ENCODE measurements around the gene ARHGEF9. TPM values are rescaled to one million over a fixed set of nuclear protein-coding genes. Genes with fewer than 3 reads are reported as not detected.

ARHGEF9 gene
- total and polyA plus RNA-seq, 5 donors from 2014 or later = 4.5 to 19.0 (median 5.7) TPM

- H3K9me3 ChIP-seq (ENCODE audit: control insufficient read depth in 2 of 2, low read length in 2 of 2) = no peaks in the 10 kb centered on the region
- peaks cover 8% of the 10 kb centered on the region for H3K4me1 ChIP-seq (ENCODE audit: control insufficient read depth, insufficient read depth, low read length, poor library complexity, severe bottlenecking)
- ATAC-seq (ENCODE audit: low read depth in 2 of 2) = peak; percentile 95 to 98
- peaks cover 12 to 46% (median 31%) of the 10 kb centered on the region in 4 donors for H3K4me1 Mint-ChIP-seq
- H3K4me3 Mint-ChIP-seq = peak overlapping the region in 1 of 4 donors; percentile 35
- H3K9me3 Mint-ChIP-seq = peaks cover 0 to 2% (median 0%) of the 10 kb centered on the region in 7 donors
- no peak overlapping the region for H3K4me3 ChIP-seq (ENCODE audit: low read depth, low read length)
- no peaks in the 10 kb centered on the region for H3K36me3 Mint-ChIP-seq
- H3K27ac ChIP-seq (ENCODE audit: insufficient read depth, low read length, poor library complexity, severe bottlenecking) = peak overlapping the region; percentile 14
- H3K27ac Mint-ChIP-seq = peak overlapping the region; percentile 33 to 48 (median 39)
- no peaks in the 10 kb centered on the region for H3K27me3 Mint-ChIP-seq
- no peaks in the 10 kb centered on the region for H3K36me3 ChIP-seq (ENCODE audit: control insufficient read depth, insufficient read depth, low read length)
- no peaks in the 10 kb centered on the region for H3K27me3 ChIP-seq (ENCODE audit: control insufficient read depth, insufficient read depth, low read length)
- DNase-seq = peak in 2 of 3 donors; percentile 34 to 80
Observed at GRCh38 chrX:63746278-63746677, 38.7 kb downstream of the ARHGEF9 start.

- H3K27me3 ChIP-seq (ENCODE audit: control insufficient read depth, insufficient read depth, low read length) = no peaks in the 10 kb centered on the region
- ATAC-seq (ENCODE audit: low read depth in 2 of 2) = no peak
- H3K4me1 ChIP-seq (ENCODE audit: control insufficient read depth, insufficient read depth, low read length, poor library complexity, severe bottlenecking) = peaks cover 8% of the 10 kb centered on the region
- no peaks in the 10 kb centered on the region for H3K27me3 Mint-ChIP-seq
- H3K4me1 Mint-ChIP-seq = peaks cover 12 to 46% (median 34%) of the 10 kb centered on the region in 4 donors
- H3K36me3 Mint-ChIP-seq = no peaks in the 10 kb centered on the region
- H3K36me3 ChIP-seq (ENCODE audit: control insufficient read depth, insufficient read depth, low read length) = no peaks in the 10 kb centered on the region
- DNase-seq = no peak
- no peak overlapping the region for H3K4me3 ChIP-seq (ENCODE audit: low read depth, low read length)
- peak overlapping the region in 1 of 3 donors; percentile 50 for H3K27ac Mint-ChIP-seq
- no peak overlapping the region for H3K4me3 Mint-ChIP-seq
- H3K9me3 ChIP-seq (ENCODE audit: control insufficient read depth in 2 of 2, low read length in 2 of 2) = no peaks in the 10 kb centered on the region
- H3K27ac ChIP-seq (ENCODE audit: insufficient read depth, low read length, poor library complexity, severe bottlenecking) = no peak overlapping the region
- H3K9me3 Mint-ChIP-seq = peaks cover 0 to 2% (median 0%) of the 10 kb centered on the region in 7 donors
Observed at GRCh38 chrX:63744850-63745394, 40.1 kb downstream of the ARHGEF9 start.

GRCh38 chrX:63743596-63743995 lies 41.4 kb downstream of the ARHGEF9 start:
- Histone ChIP-seq H3K27me3 (ENCODE audit: control insufficient read depth, insufficient read depth, low read length) (no peaks in the 10 kb centered on the region), H3K4me3 (ENCODE audit: low read depth, low read length) (no peak overlapping the region), H3K9me3 (ENCODE audit: control insufficient read depth in 2 of 2, low read length in 2 of 2) (no peaks in the 10 kb centered on the region), H3K4me1 (ENCODE audit: control insufficient read depth, insufficient read depth, low read length, poor library complexity, severe bottlenecking) (peaks cover 8% of the 10 kb centered on the region), H3K27ac (ENCODE audit: insufficient read depth, low read length, poor library complexity, severe bottlenecking) (no peak overlapping the region), H3K36me3 (ENCODE audit: control insufficient read depth, insufficient read depth, low read length) (no peaks in the 10 kb centered on the region)
- ATAC-seq (ENCODE audit: low read depth in 2 of 2) = no peak
- peaks cover 0 to 2% (median 0%) of the 10 kb centered on the region in 7 donors for H3K9me3 Mint-ChIP-seq
- H3K36me3 Mint-ChIP-seq = no peaks in the 10 kb centered on the region
- H3K27me3 Mint-ChIP-seq = no peaks in the 10 kb centered on the region
- no peak overlapping the region for H3K4me3 Mint-ChIP-seq
- H3K4me1 Mint-ChIP-seq = peaks cover 12 to 47% (median 38%) of the 10 kb centered on the region in 4 donors
- DNase-seq = no peak
- no peak overlapping the region for H3K27ac Mint-ChIP-seq

- Histone ChIP-seq H3K9me3 (ENCODE audit: control insufficient read depth in 2 of 2, low read length in 2 of 2) (no peaks in the 10 kb centered on the region), H3K4me1 (ENCODE audit: control insufficient read depth, insufficient read depth, low read length, poor library complexity, severe bottlenecking) (no peaks in the 10 kb centered on the region), H3K27me3 (ENCODE audit: control insufficient read depth, insufficient read depth, low read length) (no peaks in the 10 kb centered on the region), H3K36me3 (ENCODE audit: control insufficient read depth, insufficient read depth, low read length) (no peaks in the 10 kb centered on the region), H3K4me3 (ENCODE audit: low read depth, low read length) (no peak overlapping the region), H3K27ac (ENCODE audit: insufficient read depth, low read length, poor library complexity, severe bottlenecking) (no peak overlapping the region)
- Mint-ChIP-seq H3K4me3 (no peak overlapping the region), H3K27ac (no peak overlapping the region), H3K4me1 (peaks cover 0 to 27% (median 18%) of the 10 kb centered on the region in 4 donors), H3K27me3 (no peaks in the 10 kb centered on the region), H3K36me3 (no peaks in the 10 kb centered on the region), H3K9me3 (no peaks in the 10 kb centered on the region)
- DNase-seq (no peak), ATAC-seq (ENCODE audit: low read depth in 2 of 2) (no peak)
Observed at GRCh38 chrX:63740382-63740781, 44.6 kb downstream of the ARHGEF9 start.

- H3K27ac ChIP-seq (ENCODE audit: insufficient read depth, low read length, poor library complexity, severe bottlenecking) = no peak overlapping the region
- Mint-ChIP-seq H3K36me3 (no peaks in the 10 kb centered on the region), H3K9me3 (no peaks in the 10 kb centered on the region), H3K4me3 (no peak overlapping the region), H3K27me3 (no peaks in the 10 kb centered on the region), H3K27ac (no peak overlapping the region), H3K4me1 (peaks cover 0 to 25% (median 17%) of the 10 kb centered on the region in 4 donors)
- DNase-seq = no peak
- no peaks in the 10 kb centered on the region for H3K36me3 ChIP-seq (ENCODE audit: control insufficient read depth, insufficient read depth, low read length)
- H3K4me1 ChIP-seq (ENCODE audit: control insufficient read depth, insufficient read depth, low read length, poor library complexity, severe bottlenecking) = no peaks in the 10 kb centered on the region
- H3K9me3 ChIP-seq (ENCODE audit: control insufficient read depth in 2 of 2, low read length in 2 of 2) = no peaks in the 10 kb centered on the region
- H3K27me3 ChIP-seq (ENCODE audit: control insufficient read depth, insufficient read depth, low read length) = no peaks in the 10 kb centered on the region
- no peak for ATAC-seq (ENCODE audit: low read depth in 2 of 2)
- no peak overlapping the region for H3K4me3 ChIP-seq (ENCODE audit: low read depth, low read length)
Observed at GRCh38 chrX:63739885-63740284, 45.1 kb downstream of the ARHGEF9 start.

GRCh38 chrX:63738696-63739095 lies 46.3 kb downstream of the ARHGEF9 start:
- ATAC-seq (ENCODE audit: low read depth in 2 of 2) = no peak
- no peak overlapping the region for H3K27ac Mint-ChIP-seq

GRCh38 chrX:63737131-63737921 lies 47.7 kb downstream of the ARHGEF9 start:
- H3K36me3 ChIP-seq (ENCODE audit: control insufficient read depth, insufficient read depth, low read length) = no peaks in the 10 kb centered on the region
- H3K4me3 ChIP-seq (ENCODE audit: low read depth, low read length) = no peak overlapping the region
- no peak overlapping the region for H3K27ac ChIP-seq (ENCODE audit: insufficient read depth, low read length, poor library complexity, severe bottlenecking)
- no peaks in the 10 kb centered on the region for H3K27me3 ChIP-seq (ENCODE audit: control insufficient read depth, insufficient read depth, low read length)
- H3K27me3 Mint-ChIP-seq = no peaks in the 10 kb centered on the region
- H3K4me3 Mint-ChIP-seq = no peak overlapping the region
- no peaks in the 10 kb centered on the region for H3K9me3 ChIP-seq (ENCODE audit: control insufficient read depth in 2 of 2, low read length in 2 of 2)
- H3K27ac Mint-ChIP-seq = no peak overlapping the region
- DNase-seq (no peak), ATAC-seq (ENCODE audit: low read depth in 2 of 2) (no peak)
- H3K36me3 Mint-ChIP-seq = no peaks in the 10 kb centered on the region
- H3K9me3 Mint-ChIP-seq = no peaks in the 10 kb centered on the region
- H3K4me1 Mint-ChIP-seq = peaks cover 0 to 14% (median 10%) of the 10 kb centered on the region in 4 donors
- H3K4me1 ChIP-seq (ENCODE audit: control insufficient read depth, insufficient read depth, low read length, poor library complexity, severe bottlenecking) = no peaks in the 10 kb centered on the region

More at GRCh38 chrX:63738696-63739095, 46.3 kb downstream of the ARHGEF9 start:
- H3K4me1 Mint-ChIP-seq = peaks cover 0 to 18% (median 14%) of the 10 kb centered on the region in 4 donors
- H3K9me3 Mint-ChIP-seq = no peaks in the 10 kb centered on the region
- H3K4me3 ChIP-seq (ENCODE audit: low read depth, low read length) = no peak overlapping the region
- no peak overlapping the region for H3K4me3 Mint-ChIP-seq
- no peaks in the 10 kb centered on the region for H3K27me3 Mint-ChIP-seq
- H3K36me3 Mint-ChIP-seq = no peaks in the 10 kb centered on the region
- no peak for DNase-seq
- H3K36me3 ChIP-seq (ENCODE audit: control insufficient read depth, insufficient read depth, low read length) = no peaks in the 10 kb centered on the region
- no peak overlapping the region for H3K27ac ChIP-seq (ENCODE audit: insufficient read depth, low read length, poor library complexity, severe bottlenecking)
- H3K9me3 ChIP-seq (ENCODE audit: control insufficient read depth in 2 of 2, low read length in 2 of 2) = no peaks in the 10 kb centered on the region
- no peaks in the 10 kb centered on the region for H3K4me1 ChIP-seq (ENCODE audit: control insufficient read depth, insufficient read depth, low read length, poor library complexity, severe bottlenecking)
- no peaks in the 10 kb centered on the region for H3K27me3 ChIP-seq (ENCODE audit: control insufficient read depth, insufficient read depth, low read length)
